ENCODE data around the gene CRYBB1.

CRYBB1 gene

GRCh38 chr22:26577081-26577480 is 40.7 kb downstream of the CRYBB1 start:
- Mint-ChIP-seq H3K9me3 (no peaks in the 10 kb centered on the region), H3K4me1 (peaks cover 82% of the 10 kb centered on the region), H3K4me3 (no peak overlapping the region), H3K27ac (ENCODE audit: low read depth) (no peak overlapping the region), H3K27me3 (no peaks in the 10 kb centered on the region), H3K36me3 (ENCODE audit: insufficient read depth) (peaks cover 36% of the 10 kb centered on the region)
- ATAC-seq (replicated peaks; ENCODE audit: extremely low read depth, poor library complexity, severe bottlenecking): no peak
- DNase-seq (ENCODE audit: low spot score in 2 of 2): no peak

GRCh38 chr22:26576026-26576680 is 41.7 kb downstream of the CRYBB1 start:
- H3K4me1 Mint-ChIP-seq: peaks cover 86% of the 10 kb centered on the region
- no peak for DNase-seq (ENCODE audit: low spot score in 2 of 2)
- ATAC-seq (replicated peaks; ENCODE audit: extremely low read depth, poor library complexity, severe bottlenecking): no peak
- no peak overlapping the region for H3K4me3 Mint-ChIP-seq
- peaks cover 36% of the 10 kb centered on the region for H3K36me3 Mint-ChIP-seq (ENCODE audit: insufficient read depth)
- H3K27me3 Mint-ChIP-seq: no peaks in the 10 kb centered on the region
- H3K27ac Mint-ChIP-seq (ENCODE audit: low read depth): peak overlapping the region; percentile 54
- H3K9me3 Mint-ChIP-seq: no peaks in the 10 kb centered on the region

- no peak for DNase-seq (ENCODE audit: low spot score in 2 of 2)
- Mint-ChIP-seq H3K4me3 (no peak overlapping the region), H3K4me1 (peaks cover 83% of the 10 kb centered on the region), H3K9me3 (no peaks in the 10 kb centered on the region), H3K27ac (ENCODE audit: low read depth) (no peak overlapping the region), H3K27me3 (no peaks in the 10 kb centered on the region), H3K36me3 (ENCODE audit: insufficient read depth) (peaks cover 36% of the 10 kb centered on the region)
- no peak for ATAC-seq (replicated peaks; ENCODE audit: extremely low read depth, poor library complexity, severe bottlenecking)
Observed at GRCh38 chr22:26574001-26574723, 43.7 kb downstream of the CRYBB1 start.

GRCh38 chr22:26573026-26573662 is 44.7 kb downstream of the CRYBB1 start:
- Mint-ChIP-seq H3K4me1 (peaks cover 80% of the 10 kb centered on the region), H3K27ac (ENCODE audit: low read depth) (peak overlapping the region; percentile 75), H3K36me3 (ENCODE audit: insufficient read depth) (peaks cover 34% of the 10 kb centered on the region), H3K27me3 (no peaks in the 10 kb centered on the region), H3K9me3 (no peaks in the 10 kb centered on the region), H3K4me3 (no peak overlapping the region)
- no peak for DNase-seq (ENCODE audit: low spot score in 2 of 2)
- no peak for ATAC-seq (replicated peaks; ENCODE audit: extremely low read depth, poor library complexity, severe bottlenecking)

GRCh38 chr22:26570864-26571525 is 46.8 kb downstream of the CRYBB1 start:
- Mint-ChIP-seq H3K9me3 (no peaks in the 10 kb centered on the region), H3K27ac (ENCODE audit: low read depth) (peak overlapping the region; percentile 75), H3K4me1 (peaks cover 89% of the 10 kb centered on the region), H3K4me3 (peak overlapping the region; percentile 61), H3K27me3 (no peaks in the 10 kb centered on the region), H3K36me3 (ENCODE audit: insufficient read depth) (peaks cover 24% of the 10 kb centered on the region)
- DNase-seq (ENCODE audit: low spot score in 2 of 2): no peak
- ATAC-seq (replicated peaks; ENCODE audit: extremely low read depth, poor library complexity, severe bottlenecking): peak; percentile 78

GRCh38 chr22:26570115-26570514 is 47.7 kb downstream of the CRYBB1 start:
- H3K27ac Mint-ChIP-seq (ENCODE audit: low read depth): peak overlapping the region; percentile 75
- no peak for DNase-seq (ENCODE audit: low spot score in 2 of 2)
- H3K4me3 Mint-ChIP-seq: peak overlapping the region; percentile 61
- no peaks in the 10 kb centered on the region for H3K9me3 Mint-ChIP-seq
- H3K36me3 Mint-ChIP-seq (ENCODE audit: insufficient read depth): peaks cover 23% of the 10 kb centered on the region
- peaks cover 88% of the 10 kb centered on the region for H3K4me1 Mint-ChIP-seq
- no peaks in the 10 kb centered on the region for H3K27me3 Mint-ChIP-seq
- no peak for ATAC-seq (replicated peaks; ENCODE audit: extremely low read depth, poor library complexity, severe bottlenecking)

- Mint-ChIP-seq H3K4me1 (peaks cover 88% of the 10 kb centered on the region), H3K9me3 (no peaks in the 10 kb centered on the region), H3K4me3 (no peak overlapping the region), H3K36me3 (ENCODE audit: insufficient read depth) (peaks cover 26% of the 10 kb centered on the region), H3K27ac (ENCODE audit: low read depth) (peak overlapping the region; percentile 69), H3K27me3 (no peaks in the 10 kb centered on the region)
- ATAC-seq (replicated peaks; ENCODE audit: extremely low read depth, poor library complexity, severe bottlenecking): no peak
- no peak for DNase-seq (ENCODE audit: low spot score in 2 of 2)
Observed at GRCh38 chr22:26568207-26568706, 49.6 kb downstream of the CRYBB1 start.

GRCh38 chr22:26567610-26568009 is 50.2 kb downstream of the CRYBB1 start:
- Mint-ChIP-seq H3K36me3 (ENCODE audit: insufficient read depth) (peaks cover 24% of the 10 kb centered on the region), H3K4me1 (peaks cover 88% of the 10 kb centered on the region), H3K27ac (ENCODE audit: low read depth) (peak overlapping the region; percentile 69), H3K4me3 (no peak overlapping the region), H3K27me3 (no peaks in the 10 kb centered on the region), H3K9me3 (no peaks in the 10 kb centered on the region)
- ATAC-seq (replicated peaks; ENCODE audit: extremely low read depth, poor library complexity, severe bottlenecking): no peak
- no peak for DNase-seq (ENCODE audit: low spot score in 2 of 2)

GRCh38 chr22:26566994-26567393 is 50.8 kb downstream of the CRYBB1 start:
- peaks cover 88% of the 10 kb centered on the region for H3K4me1 Mint-ChIP-seq
- DNase-seq (ENCODE audit: low spot score in 2 of 2): no peak
- ATAC-seq (replicated peaks; ENCODE audit: extremely low read depth, poor library complexity, severe bottlenecking): no peak
- H3K36me3 Mint-ChIP-seq (ENCODE audit: insufficient read depth): peaks cover 28% of the 10 kb centered on the region
- H3K4me3 Mint-ChIP-seq: peak overlapping the region; percentile 49
- no peaks in the 10 kb centered on the region for H3K27me3 Mint-ChIP-seq
- peak overlapping the region; percentile 69 for H3K27ac Mint-ChIP-seq (ENCODE audit: low read depth)
- H3K9me3 Mint-ChIP-seq: no peaks in the 10 kb centered on the region

GRCh38 chr22:26565889-26566288 is 51.9 kb downstream of the CRYBB1 start:
- H3K4me3 Mint-ChIP-seq: peak overlapping the region; percentile 49
- no peak overlapping the region for H3K27ac Mint-ChIP-seq (ENCODE audit: low read depth)
- no peak for DNase-seq (ENCODE audit: low spot score in 2 of 2)
- H3K4me1 Mint-ChIP-seq: peaks cover 82% of the 10 kb centered on the region
- no peak for ATAC-seq (replicated peaks; ENCODE audit: extremely low read depth, poor library complexity, severe bottlenecking)
- H3K9me3 Mint-ChIP-seq: no peaks in the 10 kb centered on the region
- peaks cover 24% of the 10 kb centered on the region for H3K36me3 Mint-ChIP-seq (ENCODE audit: insufficient read depth)
- no peaks in the 10 kb centered on the region for H3K27me3 Mint-ChIP-seq

GRCh38 chr22:26565181-26565580 is 52.6 kb downstream of the CRYBB1 start:
- Mint-ChIP-seq H3K4me1 (peaks cover 82% of the 10 kb centered on the region), H3K36me3 (ENCODE audit: insufficient read depth) (peaks cover 25% of the 10 kb centered on the region), H3K9me3 (no peaks in the 10 kb centered on the region), H3K4me3 (no peak overlapping the region), H3K27ac (ENCODE audit: low read depth) (no peak overlapping the region), H3K27me3 (no peaks in the 10 kb centered on the region)
- DNase-seq (ENCODE audit: low spot score in 2 of 2) (no peak), ATAC-seq (replicated peaks; ENCODE audit: extremely low read depth, poor library complexity, severe bottlenecking) (no peak)

- no peak for ATAC-seq (replicated peaks; ENCODE audit: extremely low read depth, poor library complexity, severe bottlenecking)
- no peak overlapping the region for H3K4me3 Mint-ChIP-seq
- no peaks in the 10 kb centered on the region for H3K27me3 Mint-ChIP-seq
- peaks cover 82% of the 10 kb centered on the region for H3K4me1 Mint-ChIP-seq
- no peak for DNase-seq (ENCODE audit: low spot score in 2 of 2)
- no peaks in the 10 kb centered on the region for H3K9me3 Mint-ChIP-seq
- peaks cover 25% of the 10 kb centered on the region for H3K36me3 Mint-ChIP-seq (ENCODE audit: insufficient read depth)
- no peak overlapping the region for H3K27ac Mint-ChIP-seq (ENCODE audit: low read depth)
Observed at GRCh38 chr22:26564672-26565071, 53.2 kb downstream of the CRYBB1 start.

All from central memory CD8-positive, alpha-beta T cell (primary cell).